H9 (cell line): ENCODE data around the gene ZNF672. TPM values are rescaled to one million over a fixed set of nuclear protein-coding genes. Genes with fewer than 3 reads are reported as not detected.

ENCODE experiments used
- DNase-seq: peaks from one replicate; pipeline ENCODE4 v3.0.0-alpha.2; 2017
- H2AFZ ChIP-seq: one replicate; pipeline ENCODE4 v1.6.1; 2013; ENCODE audit warnings: mild to moderate bottlenecking, low read length, control low read depth, moderate library complexity
- H2AK5ac ChIP-seq: 2 replicates; pipeline ENCODE4 v1.6.1; 2013; ENCODE audit warnings: low read length, control low read depth, mixed read lengths; ENCODE audit not compliant: insufficient read length
- H2BK120ac ChIP-seq: one replicate; pipeline ENCODE4 v1.6.1; 2013; ENCODE audit warnings: low read depth, mild to moderate bottlenecking, low read length, control low read depth, inconsistent platforms; ENCODE audit not compliant: poor library complexity, severe bottlenecking
- H2BK12ac ChIP-seq: 2 replicates; pipeline ENCODE4 v1.6.1; 2013; ENCODE audit warnings: low read length, control low read depth, mixed read lengths, low read depth; ENCODE audit not compliant: insufficient read length
- H2BK15ac ChIP-seq: 2 replicates; pipeline ENCODE4 v1.6.1; 2013; ENCODE audit warnings: low read depth, low read length, control low read depth
- H2BK20ac ChIP-seq: one replicate; pipeline ENCODE4 v1.6.1; 2013; ENCODE audit warnings: low read depth, mild to moderate bottlenecking, low read length, control low read depth, inconsistent platforms; ENCODE audit not compliant: poor library complexity, severe bottlenecking
- H2BK5ac ChIP-seq: 2 replicates; pipeline ENCODE4 v1.6.1; 2013; ENCODE audit warnings: low read length, control low read depth, mixed read lengths; ENCODE audit not compliant: insufficient read length
- H3K14ac ChIP-seq: 2 replicates; pipeline ENCODE4 v1.6.1; 2013; ENCODE audit warnings: low read length, control low read depth; ENCODE audit not compliant: insufficient read depth
- H3K18ac ChIP-seq: 2 replicates; pipeline ENCODE4 v1.6.1; 2013; ENCODE audit warnings: low read depth, mild to moderate bottlenecking, mixed read lengths, low read length, control low read depth; ENCODE audit not compliant: insufficient read length
- H3K23ac ChIP-seq: 2 replicates; pipeline ENCODE4 v1.6.1; 2013; ENCODE audit warnings: low read length, control low read depth, mixed read lengths, low read depth; ENCODE audit not compliant: insufficient read length
- H3K23me2 ChIP-seq: 2 replicates; pipeline ENCODE4 v1.6.1; 2013; ENCODE audit warnings: low read depth, mild to moderate bottlenecking, mixed read lengths, low read length, control low read depth; ENCODE audit not compliant: insufficient read length, poor library complexity, severe bottlenecking
- H3K27ac ChIP-seq: 2 replicates; pipeline ENCODE4 v1.5.1; 2013; ENCODE audit warnings: low read length, control low read depth, mixed read lengths, low read depth; ENCODE audit not compliant: insufficient read length
- H3K27me3 ChIP-seq: 2 replicates; pipeline ENCODE4 v1.6.1; 2013; ENCODE audit warnings: low read length, control low read depth, inconsistent platforms; ENCODE audit not compliant: insufficient read depth
- H3K4ac ChIP-seq: 2 replicates; pipeline ENCODE4 v1.6.1; 2013; ENCODE audit warnings: low read depth, mild to moderate bottlenecking, control low read depth, inconsistent platforms, low read length, moderate library complexity
- H3K4me1 ChIP-seq: 2 replicates; pipeline ENCODE4 v1.6.1; 2013; ENCODE audit warnings: low read length, control low read depth, inconsistent platforms; ENCODE audit not compliant: insufficient read depth
- H3K4me2 ChIP-seq: 2 replicates; pipeline ENCODE4 v1.6.1; 2013; ENCODE audit warnings: low read length, control low read depth, mixed read lengths; ENCODE audit not compliant: insufficient read length, insufficient read depth
- H3K56ac ChIP-seq: 2 replicates; pipeline ENCODE4 v1.6.1; 2013; ENCODE audit warnings: low read depth, mild to moderate bottlenecking, mixed read lengths, low read length, control low read depth; ENCODE audit not compliant: insufficient read length
- H3K79me1 ChIP-seq: 2 replicates; pipeline ENCODE4 v1.6.1; 2013; ENCODE audit warnings: low read depth, mild to moderate bottlenecking, moderate library complexity, low read length, control low read depth, inconsistent platforms; ENCODE audit not compliant: insufficient read depth, poor library complexity, severe bottlenecking
- H3K79me2 ChIP-seq: 2 replicates; pipeline ENCODE4 v1.6.1; 2013; ENCODE audit warnings: low read length, control low read depth, inconsistent platforms; ENCODE audit not compliant: insufficient read depth
- H3K9ac ChIP-seq: 2 replicates; pipeline ENCODE4 v1.6.1; 2013; ENCODE audit warnings: low read length, control low read depth, mixed read lengths; ENCODE audit not compliant: insufficient read length; ENCODE audit errors: extremely low read depth
- H3K9me3 ChIP-seq: one replicate; pipeline ENCODE4 v1.6.1; 2013; ENCODE audit warnings: low read depth, low read length, inconsistent platforms; ENCODE audit not compliant: control insufficient read depth
- H3T11ph ChIP-seq: one replicate; pipeline ENCODE4 v1.6.1; 2013; ENCODE audit warnings: mild to moderate bottlenecking, low read length, control low read depth, inconsistent platforms
- H4K20me1 ChIP-seq: one replicate; pipeline ENCODE4 v1.6.1; 2013; ENCODE audit not compliant: control insufficient read depth, insufficient read length, insufficient read depth
- H4K5ac ChIP-seq: 2 replicates; pipeline ENCODE4 v1.6.1; 2013; ENCODE audit warnings: low read depth, mild to moderate bottlenecking, mixed read lengths, low read length, control low read depth; ENCODE audit not compliant: insufficient read length
- H4K8ac ChIP-seq: replicated peaks from 2 replicates; pipeline ENCODE4 v1.6.1; 2013; ENCODE audit warnings: low read length, control low read depth, mixed read lengths, low read depth; ENCODE audit not compliant: insufficient read length
- H4K91ac ChIP-seq: 2 replicates; pipeline ENCODE4 v1.6.1; 2013; ENCODE audit warnings: low read depth, mild to moderate bottlenecking, moderate library complexity, mixed read lengths, low read length, control low read depth; ENCODE audit not compliant: insufficient read length
- H3K27ac Mint-ChIP-seq, 3 experiments: 2 replicates in 2 of 3; 3 replicates in 1 of 3; pipeline ENCODE4 v1.8.0; 2020 to 2021; ENCODE audit warnings: mixed read lengths in 3 of 3, mild to moderate bottlenecking in 1 of 3, moderate library complexity in 1 of 3
- H3K27me3 Mint-ChIP-seq: 2 replicates; pipeline ENCODE4 v1.8.0; 2021; ENCODE audit warnings: low read depth, mild to moderate bottlenecking, moderate library complexity, mixed read lengths
- H3K36me3 Mint-ChIP-seq, 3 experiments: 2 replicates in 2 of 3; 3 replicates in 1 of 3; pipeline ENCODE4 v1.8.0; 2020 to 2021; ENCODE audit warnings: low read depth in 3 of 3, mixed read lengths in 3 of 3; ENCODE audit not compliant: insufficient read depth in 1 of 3
- H3K4me1 Mint-ChIP-seq, 2 experiments: 2 replicates each; pipeline ENCODE4 v1.8.0; 2020; ENCODE audit warnings: mixed read lengths in 2 of 2
- H3K4me3 Mint-ChIP-seq, 2 experiments: 2 replicates in 1 of 2; 3 replicates in 1 of 2; pipeline ENCODE4 v1.8.0; 2020 to 2021; ENCODE audit warnings: mild to moderate bottlenecking in 2 of 2, mixed read lengths in 2 of 2, moderate library complexity in 1 of 2
- H3K9me3 Mint-ChIP-seq, 2 experiments: 2 replicates in 1 of 2; 3 replicates in 1 of 2; pipeline ENCODE4 v1.8.0; 2020; ENCODE audit warnings: mild to moderate bottlenecking in 2 of 2, mixed read lengths in 2 of 2, moderate library complexity in 1 of 2
- whole genome bisulfite sequencing: extraction: QIAGEN DNeasy Blood & Tissue Kit; methylation state at CpG from one replicate; pipeline ENCODE4 v1.1.7; 2013; ENCODE audit warnings: missing lambda C conversion rate, low lambda C conversion rate, mixed read lengths; ENCODE audit not compliant: insufficient read length; ENCODE audit errors: extremely low coverage; 5-methylcytosine and 5-hydroxymethylcytosine counted together
- total RNA-seq: library from RNA; stranded (reverse); gene quantifications from 2 replicates; pipeline ENCODE4 v1.2.1, GENCODE V29; 2021
- TF ChIP-seq, protein P1 (sequence below): fragments of 200-600 bp; sonication (generic); conservative IDR thresholded peaks from 3 replicates; pipeline ENCODE4 v1.8.0; 2021; ENCODE audit warnings: antibody characterized with exemption, mild to moderate bottlenecking

The ZNF672 gene
- total RNA-seq, 1 experiment from 2014 or later, result 29.4 TPM

- H2BK12ac ChIP-seq, result no peak overlapping the region
- Mint-ChIP-seq H3K27ac (no peak overlapping the region), H3K27me3 (peaks cover 13% of the 10 kb centered on the region), H3K9me3 (peaks cover 0 to 2% of the 10 kb centered on the region in 2 experiments; a peak in 2 of 5 replicates), H3K4me1 (peaks cover 10 to 14% of the 10 kb centered on the region in 2 experiments), H3K4me3 (no peak overlapping the region), H3K36me3 (peaks cover 0 to 30% (median 26%) of the 10 kb centered on the region in 3 experiments; a peak in 5 of 7 replicates)
- no peak overlapping the region for H3K23ac ChIP-seq
- no peak overlapping the region for H2BK20ac ChIP-seq
- TF ChIP-seq, protein P1, sequence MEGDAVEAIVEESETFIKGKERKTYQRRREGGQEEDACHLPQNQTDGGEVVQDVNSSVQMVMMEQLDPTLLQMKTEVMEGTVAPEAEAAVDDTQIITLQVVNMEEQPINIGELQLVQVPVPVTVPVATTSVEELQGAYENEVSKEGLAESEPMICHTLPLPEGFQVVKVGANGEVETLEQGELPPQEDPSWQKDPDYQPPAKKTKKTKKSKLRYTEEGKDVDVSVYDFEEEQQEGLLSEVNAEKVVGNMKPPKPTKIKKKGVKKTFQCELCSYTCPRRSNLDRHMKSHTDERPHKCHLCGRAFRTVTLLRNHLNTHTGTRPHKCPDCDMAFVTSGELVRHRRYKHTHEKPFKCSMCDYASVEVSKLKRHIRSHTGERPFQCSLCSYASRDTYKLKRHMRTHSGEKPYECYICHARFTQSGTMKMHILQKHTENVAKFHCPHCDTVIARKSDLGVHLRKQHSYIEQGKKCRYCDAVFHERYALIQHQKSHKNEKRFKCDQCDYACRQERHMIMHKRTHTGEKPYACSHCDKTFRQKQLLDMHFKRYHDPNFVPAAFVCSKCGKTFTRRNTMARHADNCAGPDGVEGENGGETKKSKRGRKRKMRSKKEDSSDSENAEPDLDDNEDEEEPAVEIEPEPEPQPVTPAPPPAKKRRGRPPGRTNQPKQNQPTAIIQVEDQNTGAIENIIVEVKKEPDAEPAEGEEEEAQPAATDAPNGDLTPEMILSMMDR, result no peak
- H4K5ac ChIP-seq, result no peak overlapping the region
- H2BK120ac ChIP-seq, result no peak overlapping the region
- no peak overlapping the region for H3K56ac ChIP-seq
- H3K27me3 ChIP-seq, result no peaks in the 10 kb centered on the region
- WGBS, result no CpG with 5 or more reads among the region's 1 CpG
- no peak overlapping the region for H3K4me2 ChIP-seq
- H2AFZ ChIP-seq, result no peak overlapping the region
- no peak overlapping the region for H3K4ac ChIP-seq
- no peak overlapping the region for H2AK5ac ChIP-seq
- H3K18ac ChIP-seq, result no peak overlapping the region
- no peaks in the 10 kb centered on the region for H3K4me1 ChIP-seq
- no peak overlapping the region for H3K9ac ChIP-seq
- no peak overlapping the region for H3K14ac ChIP-seq
- H3K79me2 ChIP-seq, result no peaks in the 10 kb centered on the region
- no peak overlapping the region for H3K27ac ChIP-seq
- H4K8ac ChIP-seq, result no peak overlapping the region
- H3K9me3 ChIP-seq, result no peaks in the 10 kb centered on the region
- no peak overlapping the region for H2BK5ac ChIP-seq
- H2BK15ac ChIP-seq, result no peak overlapping the region
- no peaks in the 10 kb centered on the region for H3K79me1 ChIP-seq
- H3T11ph ChIP-seq, result no peak overlapping the region
- H4K91ac ChIP-seq, result no peak overlapping the region
- H4K20me1 ChIP-seq, result no peaks in the 10 kb centered on the region
- DNase-seq, result no peak
- H3K23me2 ChIP-seq, result peaks cover 15% of the 10 kb centered on the region
Measured at GRCh38 chr1:248856176-248856575, 18.2 kb downstream of the ZNF672 start.
